ENCODE results near the gene PAX7. TPM values are rescaled to one million over a fixed set of nuclear protein-coding genes. Genes with fewer than 3 reads are reported as not detected.

Gene PAX7
- total RNA-seq, 1 experiment from 2014 or later = 0.24 TPM

- peaks cover 85% of the 10 kb centered on the region for H3K27me3 Mint-ChIP-seq (ENCODE audit: low read depth)
- H3K4me3 Mint-ChIP-seq = no peak overlapping the region
- H3K27ac Mint-ChIP-seq = no peak overlapping the region
- DNase-seq (ENCODE audit: low spot score) (no peak), ATAC-seq (peak; percentile 49)
- H3K36me3 Mint-ChIP-seq = no peaks in the 10 kb centered on the region
- ChIA-PET CTCF (interaction anchor here (0.9 to 1.4 kb wide), 6 partner anchors 12 to 166 kb away, joined by 3 to 6 read pairs (median 4); no protein-coding TSS in a partner anchor), POLR2A (no interaction called here)
- no peaks in the 10 kb centered on the region for H3K9me3 Mint-ChIP-seq
- TF ChIP-seq NR1H2 (CRISPR knock-in tag; IDR thresholded peaks at IDR 0.05) (no peak), ESRRA (CRISPR knock-in tag; IDR thresholded peaks at IDR 0.05; ENCODE audit: borderline replicate concordance) (no peak), ATF6 (CRISPR knock-in tag; IDR thresholded peaks at IDR 0.05) (no peak), IRF1 (CRISPR knock-in tag; IDR thresholded peaks at IDR 0.05) (no peak), CREB1 (CRISPR knock-in tag; IDR thresholded peaks at IDR 0.05) (no peak), CBFB (CRISPR knock-in tag; IDR thresholded peaks at IDR 0.05; ENCODE audit: low read depth) (no peak), ERG (CRISPR knock-in tag; IDR thresholded peaks at IDR 0.05) (no peak), NFATC4 (CRISPR knock-in tag; IDR thresholded peaks at IDR 0.05) (no peak), NFE2L1 (CRISPR knock-in tag; IDR thresholded peaks at IDR 0.05) (no peak), ZNF281 (CRISPR knock-in tag; IDR thresholded peaks at IDR 0.05) (no peak), E2F5 (CRISPR knock-in tag; IDR thresholded peaks at IDR 0.05) (no peak), EMX1 (CRISPR knock-in tag; IDR thresholded peaks at IDR 0.05) (no peak), HMGXB4 (CRISPR knock-in tag; IDR thresholded peaks at IDR 0.05) (no peak), ATF2 (CRISPR knock-in tag; IDR thresholded peaks at IDR 0.05; ENCODE audit: borderline replicate concordance, low read depth) (no peak), NR3C1 (CRISPR knock-in tag; conservative IDR thresholded peaks at IDR 0.05; ENCODE audit: low read depth) (no peak), ZNF512 (CRISPR knock-in tag; IDR thresholded peaks at IDR 0.05; ENCODE audit: borderline replicate concordance) (no peak), STAT6 (CRISPR knock-in tag; conservative IDR thresholded peaks at IDR 0.05; ENCODE audit: low read depth) (no peak), FOXK1 (CRISPR knock-in tag; IDR thresholded peaks at IDR 0.05) (no peak), SMAD3 (CRISPR knock-in tag; IDR thresholded peaks at IDR 0.05; ENCODE audit: borderline replicate concordance) (no peak)
- peaks cover 67% of the 10 kb centered on the region for H3K4me1 Mint-ChIP-seq
Observed at GRCh38 chr1:18657506-18658201, 27.0 kb downstream of the PAX7 start.
